OCI-LY7 (cell line): ENCODE measurements around the gene STN1. TPM values are rescaled to one million over a fixed set of nuclear protein-coding genes. Genes with fewer than 3 reads are reported as not detected.

ENCODE experiments used
- BruUV-seq: library from RNA; stranded (reverse); fragments of 400-500 nt; replicated peaks from 2 replicates; lab custom pipeline; 2021; lab: Mats Ljungman, UMichigan
- CTCF ChIA-PET: fragments of 300-600 bp; sonication (Branson Sonifier 250); formaldehyde crosslinking; loops from one replicate; lab custom pipeline; 2022; ENCODE audit warnings: antibody characterized with exemption; ENCODE audit not compliant: unreplicated experiment; lab: Charles Lee
- POLR2A ChIA-PET: fragments of 300-600 bp; sonication (Branson Sonifier 250); formaldehyde crosslinking; loops from one replicate; lab custom pipeline; 2022; ENCODE audit warnings: antibody characterized with exemption; lab: Charles Lee
- DNase-seq: peaks from one replicate; pipeline ENCODE4 v3.0.0-alpha.2; 2015; ENCODE audit warnings: low spot score
- H2AFZ ChIP-seq: fragments of 200-600 bp; sonication (generic), shearing (Covaris generic); 2 replicates; pipeline ENCODE4 v1.6.1; 2014; ENCODE audit warnings: mild to moderate bottlenecking, antibody characterized with exemption, low read length, moderate library complexity
- H3K27ac ChIP-seq: fragments of 200-600 bp; sonication (generic); 2 replicates; pipeline ENCODE4 v1.5.1; 2014; ENCODE audit warnings: mixed run types, low read depth, mild to moderate bottlenecking, moderate library complexity, low read length, inconsistent platforms; ENCODE audit not compliant: poor library complexity, severe bottlenecking
- H3K36me3 ChIP-seq: fragments of 200-600 bp; sonication (generic); 2 replicates; pipeline ENCODE4 v1.6.1; 2014; ENCODE audit warnings: mild to moderate bottlenecking, antibody characterized with exemption, low read length, moderate library complexity, mixed read lengths; ENCODE audit not compliant: insufficient read depth
- H3K4me1 ChIP-seq: fragments of 200-600 bp; sonication (generic); 2 replicates; pipeline ENCODE4 v1.5.1; 2014; ENCODE audit warnings: mild to moderate bottlenecking, low read length; ENCODE audit not compliant: insufficient read depth, poor library complexity, severe bottlenecking
- H3K4me2 ChIP-seq: fragments of 200-600 bp; sonication (generic); 2 replicates; pipeline ENCODE4 v1.6.1; 2014; ENCODE audit warnings: mild to moderate bottlenecking, low read length
- H3K4me3 ChIP-seq: fragments of 200-600 bp; sonication (generic); 2 replicates; pipeline ENCODE4 v1.5.1; 2014; ENCODE audit warnings: mild to moderate bottlenecking, low read depth, low read length; ENCODE audit not compliant: poor library complexity, severe bottlenecking
- H3K79me2 ChIP-seq: fragments of 200-600 bp; sonication (generic); 2 replicates; pipeline ENCODE4 v1.6.1; 2016; ENCODE audit warnings: low read depth, mild to moderate bottlenecking, low read length, moderate library complexity, mixed read lengths; ENCODE audit not compliant: insufficient read depth
- H3K9me2 ChIP-seq: fragments of 200-600 bp; sonication (generic); 2 replicates; pipeline ENCODE4 v1.6.1; 2016; ENCODE audit warnings: mild to moderate bottlenecking, low read length, mixed read lengths; ENCODE audit not compliant: insufficient read depth
- H3K9me3 ChIP-seq: fragments of 200-600 bp; sonication (generic); 2 replicates; pipeline ENCODE4 v1.6.1; 2014; ENCODE audit warnings: mild to moderate bottlenecking, mixed run types, low read length, mixed read lengths
- H4K20me1 ChIP-seq: fragments of 200-600 bp; sonication (generic); 2 replicates; pipeline ENCODE4 v1.6.1; 2014; ENCODE audit warnings: mild to moderate bottlenecking, antibody characterized with exemption, low read length, moderate library complexity, mixed read lengths; ENCODE audit not compliant: insufficient read depth
- CTCF ChIP-seq: fragments of 200-600 bp; sonication (generic); conservative IDR thresholded peaks from 2 replicates; pipeline ENCODE4 v1.5.1; 2014; ENCODE audit warnings: mild to moderate bottlenecking, antibody characterized with exemption, low read length, moderate library complexity, mixed read lengths
- EZH2phosphoT487 ChIP-seq: fragments of 200-600 bp; sonication (generic); IDR thresholded peaks from 2 replicates; pipeline ENCODE4 v1.6.1; 2018; ENCODE audit warnings: low read depth, borderline replicate concordance, mild to moderate bottlenecking, mixed run types, antibody characterized with exemption, low read length, moderate library complexity, mixed read lengths
- intact Hi-C: fragments of 100-400 bp; cut with micrococcal nuclease; formaldehyde crosslinking; loops from one replicate; pipeline ENCODE4 v1.10.0; 2022; ENCODE audit not compliant: unreplicated experiment
- total RNA-seq, 2 experiments: library from RNA; depleted of rRNA in 1 of 2; stranded (reverse); fragments of >200 nt in 1 of 2; shearing (Covaris generic) in 1 of 2; gene quantifications; 2 replicates each; pipeline ENCODE4 v1.2.3, GENCODE V29; 2014 to 2022

STN1 gene
- total RNA-seq, 2 experiments from 2014 or later: 19.5 to 24.5 TPM

- no peaks in the 10 kb centered on the region for H3K9me2 ChIP-seq
- no peak overlapping the region for H2AFZ ChIP-seq
- ChIA-PET POLR2A (interaction anchor here (0.5 to 0.7 kb wide), 2 partner anchors 238 to 277 kb away, joined by 3 to 4 read pairs; partner anchors contain the start of gene SFR1), CTCF (no interaction called here)
- H3K9me3 ChIP-seq: no peaks in the 10 kb centered on the region
- peaks cover 7% of the 10 kb centered on the region; the same call in 1 of the 2 replicates for H3K36me3 ChIP-seq
- intact Hi-C loops: loop anchor here (1.0 kb wide), 1 partner anchor 171 kb away; no protein-coding TSS in a partner anchor
- H4K20me1 ChIP-seq: no peaks in the 10 kb centered on the region
- no peak overlapping the region for H3K4me2 ChIP-seq
- no peaks in the 10 kb centered on the region for H3K79me2 ChIP-seq
- BruUV-seq: no TSS peak
- no peak overlapping the region for H3K4me3 ChIP-seq
- H3K4me1 ChIP-seq: no peaks in the 10 kb centered on the region
- TF ChIP-seq EZH2phosphoT487: no peak
- TF ChIP-seq CTCF: peak; percentile 91
- DNase-seq: peak; percentile 49
- H3K27ac ChIP-seq: no peak overlapping the region
Observed at GRCh38 chr10:103884681-103885139, 33.3 kb downstream of the STN1 start.

GRCh38 chr10:103882285-103883007 lies 35.5 kb downstream of the STN1 start:
- ChIA-PET CTCF (no interaction called here), POLR2A (no interaction called here)
- no peak for TF ChIP-seq EZH2phosphoT487
- TF ChIP-seq CTCF: no peak
- Histone ChIP-seq H3K36me3 (peaks cover 1% of the 10 kb centered on the region; the same call in 1 of the 2 replicates), H2AFZ (no peak overlapping the region), H3K27ac (no peak overlapping the region), H3K79me2 (no peaks in the 10 kb centered on the region), H3K9me3 (no peaks in the 10 kb centered on the region), H4K20me1 (no peaks in the 10 kb centered on the region), H3K4me1 (no peaks in the 10 kb centered on the region), H3K4me2 (no peak overlapping the region), H3K4me3 (no peak overlapping the region), H3K9me2 (no peaks in the 10 kb centered on the region)
- intact Hi-C loops: no loop called here
- no peak for DNase-seq
- BruUV-seq: no TSS peak
